HS-5 (cell line): ENCODE measurements around the gene NACC1.

Experiments used
- DNase-seq: peaks from one replicate; pipeline ENCODE4 v3.0.0-alpha.2; 2012; ENCODE audit warnings: low read depth

The NACC1 gene

DNA sequence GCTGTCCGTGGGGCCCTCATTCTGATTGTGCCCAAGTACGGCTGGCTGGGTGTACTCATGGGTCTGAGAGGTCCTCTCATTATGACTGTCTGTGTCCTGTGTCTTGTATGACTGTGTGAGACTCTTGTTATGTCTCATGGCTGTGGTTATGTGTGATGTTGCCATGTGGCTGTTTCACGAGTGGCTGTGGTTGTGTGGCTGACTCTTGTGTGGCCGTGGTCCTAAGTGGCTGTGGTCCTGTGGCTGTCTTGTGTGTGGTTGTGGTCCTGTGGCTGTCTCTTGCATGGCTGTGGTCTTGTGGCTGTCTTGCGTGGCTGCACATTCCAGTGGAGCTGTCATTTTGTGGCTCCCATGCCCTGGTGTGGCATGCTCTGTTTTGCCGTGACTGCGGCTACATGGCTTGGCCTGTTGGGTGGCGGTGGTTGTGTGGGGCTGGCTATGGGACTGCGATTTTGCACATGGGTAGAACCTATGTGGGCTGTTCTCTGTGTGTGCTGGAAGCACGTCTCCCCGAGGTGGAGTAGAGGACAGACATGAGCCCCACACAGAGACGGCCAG is 18.0 kb upstream of the NACC1 start:
- DNase-seq: no peak

DNA sequence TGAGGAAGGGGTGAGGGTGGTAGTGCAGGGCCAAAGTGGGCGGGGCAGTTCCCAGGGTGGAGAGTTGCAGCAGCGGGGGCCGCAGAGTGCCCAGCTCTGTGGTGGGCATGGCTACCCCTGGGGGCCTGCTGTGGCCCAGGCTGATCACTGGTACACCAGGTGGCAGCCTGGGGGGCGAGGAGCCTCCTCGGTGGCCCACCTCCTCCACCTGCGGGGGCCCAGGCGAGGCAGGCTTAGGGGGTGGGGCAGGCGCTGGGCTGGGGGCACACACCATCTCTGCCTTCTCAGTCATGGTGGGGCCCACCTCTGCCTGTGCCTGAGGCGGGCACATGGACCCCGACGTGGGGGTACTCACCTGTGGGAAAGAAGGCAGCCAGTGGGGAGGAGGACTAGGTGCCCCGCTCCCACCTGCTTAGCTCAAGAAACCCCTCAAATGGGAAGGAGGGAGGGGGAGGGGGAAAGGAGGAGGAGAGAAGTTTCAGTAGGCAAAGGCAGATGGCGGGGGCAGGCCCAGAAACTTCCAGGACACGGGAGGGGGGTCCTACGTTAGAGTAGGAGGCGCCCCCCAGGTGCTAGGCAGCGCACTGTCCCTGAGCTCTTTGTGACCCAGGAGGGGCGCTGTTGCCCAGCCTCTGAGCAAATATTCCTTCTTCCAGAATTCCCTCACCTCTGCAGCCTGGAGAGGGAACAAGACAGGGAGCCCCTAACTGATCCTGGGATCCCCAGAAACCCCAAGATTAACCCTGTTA is 17.0 kb upstream of the NACC1 start:
- DNase-seq: no peak

DNA sequence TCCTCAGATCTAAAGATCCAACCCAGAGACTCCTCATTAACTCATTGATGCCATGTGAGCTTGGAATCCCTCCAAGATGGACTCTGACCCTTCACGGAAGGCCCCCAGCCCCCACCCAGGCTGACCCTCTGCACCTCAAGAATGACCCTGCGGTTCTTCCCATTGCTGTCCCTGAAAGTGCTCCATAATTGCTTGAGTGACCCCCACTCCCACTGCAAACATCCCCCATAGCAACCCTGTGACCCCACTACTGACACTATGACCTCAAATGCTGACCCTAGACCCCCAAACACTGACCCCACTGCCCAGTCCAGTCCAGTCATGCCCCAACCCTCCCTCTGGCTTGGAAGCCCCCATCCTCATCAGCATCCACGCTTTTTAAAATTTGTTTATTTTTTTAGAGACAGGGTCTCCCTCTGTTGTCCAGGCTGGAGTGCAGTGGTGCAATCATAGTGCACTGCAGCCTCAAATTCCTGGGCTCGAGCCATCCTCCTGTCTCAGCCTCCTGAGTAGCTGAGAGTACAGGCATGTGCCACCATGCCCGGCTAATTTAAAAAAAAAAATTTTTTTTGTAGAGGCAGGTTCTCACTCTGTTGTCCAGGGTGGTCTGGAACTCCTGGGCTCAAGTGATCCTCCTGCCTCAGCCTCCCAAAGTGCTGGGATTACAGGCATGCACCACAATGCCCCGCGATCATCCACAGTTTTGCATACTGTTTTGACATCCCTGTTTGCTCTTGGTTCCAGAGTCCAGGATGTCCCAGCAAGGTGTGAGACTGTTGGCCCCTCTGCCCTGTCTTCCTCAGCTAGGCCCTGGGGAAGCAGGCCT is 16.3 kb upstream of the NACC1 start:
- DNase-seq: no peak

DNA sequence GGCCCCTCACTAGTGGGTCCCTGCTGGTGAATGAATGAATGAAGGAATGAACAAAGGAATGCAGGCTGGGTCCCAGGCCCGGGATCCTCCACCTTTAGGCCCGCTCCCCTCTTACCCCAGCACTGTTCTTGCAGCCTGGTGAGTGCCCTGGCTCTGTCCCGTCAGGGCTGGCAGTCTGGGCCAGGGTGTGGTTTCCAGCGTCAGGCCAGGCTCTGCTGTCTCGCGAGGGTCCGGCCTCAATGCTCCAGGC is 15.7 kb upstream of the NACC1 start:
- no peak for DNase-seq

DNA sequence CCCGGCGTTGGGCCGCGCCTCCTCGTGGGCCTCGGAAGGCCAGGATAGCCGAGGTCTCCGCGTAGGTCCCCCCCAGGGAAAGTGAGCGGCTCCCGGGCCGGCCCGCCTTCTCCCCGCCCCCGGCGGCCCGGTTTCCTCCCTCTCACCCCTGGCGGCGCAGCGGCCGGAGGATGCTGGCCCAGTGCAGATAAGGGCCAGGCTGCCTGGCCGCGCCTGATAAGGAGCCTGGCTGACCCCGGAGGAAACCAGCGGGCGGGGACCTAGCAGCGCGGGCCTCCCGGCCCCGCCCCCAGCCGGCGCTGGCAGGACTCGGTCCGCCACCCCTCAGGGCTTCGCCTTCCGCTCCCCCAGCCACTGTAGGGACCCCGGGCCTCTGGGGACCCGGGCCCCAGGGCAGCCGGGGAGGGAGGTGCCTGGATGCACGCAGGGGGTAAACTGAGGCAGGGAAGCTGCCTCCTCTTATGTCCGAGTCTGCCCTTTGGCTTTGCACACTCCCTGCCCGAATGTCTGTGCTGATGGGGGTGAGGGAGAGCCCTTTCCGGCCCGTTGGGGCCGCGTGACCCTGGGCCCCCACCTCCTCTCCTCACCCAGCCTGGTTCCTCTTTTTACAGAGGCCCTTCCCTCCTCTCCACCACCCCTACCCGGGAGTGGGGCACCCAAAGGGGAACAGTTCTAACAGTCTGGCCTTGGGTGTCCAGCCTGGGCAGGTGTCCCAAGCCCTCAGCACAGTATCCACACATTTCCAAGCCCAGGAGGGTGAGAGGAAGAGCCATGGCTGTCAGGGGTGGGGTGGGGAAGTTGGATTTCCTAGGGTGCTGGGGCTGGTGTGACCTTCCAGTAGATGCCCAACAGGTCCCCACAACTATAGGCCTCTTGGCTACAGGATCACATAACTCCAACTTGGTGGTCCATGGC is 15.1 kb upstream of the NACC1 start, which contains the start of gene LYL1:
LYL1 (minus strand) TSS at position 193 of the 915 bp plus-strand sequence. CDS start 1,687 bp downstream, outside the sequence.
- no peak for DNase-seq

DNA sequence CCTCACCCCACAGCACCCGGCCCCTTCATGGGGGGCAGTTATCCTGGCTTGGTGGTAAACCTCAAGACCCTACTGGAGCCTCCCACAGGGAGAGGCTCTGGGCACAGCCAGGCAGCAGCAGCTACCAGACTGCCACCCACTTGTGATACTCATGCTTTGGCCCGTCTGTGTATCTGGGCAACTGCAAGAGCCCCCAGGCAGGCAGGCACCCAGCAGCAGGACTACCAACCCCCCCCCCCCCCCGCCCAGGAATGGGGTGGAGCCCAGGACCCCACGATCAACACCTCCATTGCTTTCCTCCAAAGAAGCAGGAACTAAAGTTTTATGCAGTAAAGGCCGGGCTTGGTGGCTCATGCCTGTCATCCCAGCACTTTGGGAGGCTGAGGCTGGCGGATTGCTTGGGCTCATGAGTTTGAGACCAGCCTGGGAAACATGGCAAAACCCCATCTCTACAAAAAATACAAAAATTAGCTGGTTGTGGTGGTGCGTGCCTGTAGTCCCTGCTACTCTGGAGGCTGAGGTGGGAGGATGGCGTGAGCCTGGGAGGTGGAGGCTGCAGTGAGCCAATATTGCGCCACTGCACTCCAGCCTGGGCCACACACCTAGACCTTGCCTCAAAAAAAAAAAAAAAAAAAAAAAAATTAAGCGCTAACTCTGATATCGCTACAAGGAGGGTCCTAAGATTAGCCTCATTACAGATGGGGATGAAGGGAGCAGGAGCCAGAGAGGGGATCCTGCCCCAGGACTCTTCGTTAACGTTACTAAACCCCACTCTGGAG is 14.3 kb upstream of the NACC1 start:
- DNase-seq: no peak

DNA sequence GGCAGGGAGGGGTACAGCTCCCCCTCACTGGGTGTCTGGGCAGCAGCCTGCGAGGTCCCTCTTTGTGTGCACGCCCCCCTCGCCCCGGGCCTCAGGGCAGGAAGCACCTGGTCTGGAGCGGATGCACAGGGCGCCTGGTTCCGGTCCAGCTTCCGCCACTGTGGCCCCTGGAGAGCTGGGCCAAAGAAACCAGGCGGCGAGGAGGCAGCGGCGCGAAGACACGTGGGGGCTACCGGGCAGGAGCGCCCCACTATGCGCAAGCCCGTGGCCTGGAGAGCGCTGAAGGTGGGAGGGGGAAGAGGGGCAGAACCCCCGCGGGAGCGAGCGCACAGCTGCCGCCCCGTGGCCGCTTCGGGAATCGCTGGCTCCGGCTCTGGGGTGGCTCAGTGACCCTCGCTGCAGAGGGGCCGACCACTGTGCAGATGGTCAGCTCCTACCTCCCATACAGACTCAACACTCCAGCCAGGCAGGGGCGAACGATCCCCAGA is 13.7 kb upstream of the NACC1 start:
- no peak for DNase-seq

DNA sequence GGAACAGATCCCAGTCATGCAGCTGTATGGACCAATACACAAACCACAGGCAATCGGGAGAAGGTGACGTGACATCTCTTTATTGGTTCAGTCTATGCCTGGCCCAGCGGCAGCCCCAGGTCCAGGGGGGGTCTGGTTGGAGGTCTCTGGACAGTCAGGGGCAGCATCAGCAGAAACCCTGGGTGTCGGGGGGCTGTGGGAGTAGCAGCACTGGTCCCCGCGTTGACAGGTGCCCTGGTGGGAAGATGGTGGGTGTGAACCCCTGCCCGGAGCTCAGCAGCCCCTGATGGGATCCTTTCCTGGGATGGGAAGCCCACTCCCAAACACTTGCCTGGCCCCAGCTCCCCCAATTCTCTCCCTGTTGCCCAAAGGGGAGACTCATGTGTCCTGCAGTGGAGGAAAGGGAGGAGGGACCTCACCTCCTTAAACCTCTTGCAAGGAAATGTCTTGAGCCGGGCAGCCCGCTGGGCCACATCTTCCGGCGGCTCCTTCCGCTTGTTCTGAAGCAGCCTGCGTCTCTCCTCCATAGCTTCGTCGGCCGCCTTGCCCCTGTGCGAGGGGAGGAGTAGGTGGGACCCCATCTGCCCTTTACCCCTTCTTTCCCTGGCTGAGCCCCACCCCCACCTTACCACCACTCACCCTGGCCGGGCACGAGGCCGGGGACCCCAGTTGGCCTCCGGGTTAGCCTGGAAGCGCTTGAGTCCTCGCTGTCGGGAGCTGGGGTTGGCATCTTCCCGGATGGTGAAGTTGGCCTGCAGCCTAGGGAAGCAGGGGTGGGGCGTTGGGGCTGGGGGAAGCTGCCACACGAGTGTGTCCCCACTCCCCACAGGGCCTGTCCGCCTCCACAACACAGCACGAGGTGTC is 13.0 kb upstream of the NACC1 start:
- DNase-seq: no peak

DNA sequence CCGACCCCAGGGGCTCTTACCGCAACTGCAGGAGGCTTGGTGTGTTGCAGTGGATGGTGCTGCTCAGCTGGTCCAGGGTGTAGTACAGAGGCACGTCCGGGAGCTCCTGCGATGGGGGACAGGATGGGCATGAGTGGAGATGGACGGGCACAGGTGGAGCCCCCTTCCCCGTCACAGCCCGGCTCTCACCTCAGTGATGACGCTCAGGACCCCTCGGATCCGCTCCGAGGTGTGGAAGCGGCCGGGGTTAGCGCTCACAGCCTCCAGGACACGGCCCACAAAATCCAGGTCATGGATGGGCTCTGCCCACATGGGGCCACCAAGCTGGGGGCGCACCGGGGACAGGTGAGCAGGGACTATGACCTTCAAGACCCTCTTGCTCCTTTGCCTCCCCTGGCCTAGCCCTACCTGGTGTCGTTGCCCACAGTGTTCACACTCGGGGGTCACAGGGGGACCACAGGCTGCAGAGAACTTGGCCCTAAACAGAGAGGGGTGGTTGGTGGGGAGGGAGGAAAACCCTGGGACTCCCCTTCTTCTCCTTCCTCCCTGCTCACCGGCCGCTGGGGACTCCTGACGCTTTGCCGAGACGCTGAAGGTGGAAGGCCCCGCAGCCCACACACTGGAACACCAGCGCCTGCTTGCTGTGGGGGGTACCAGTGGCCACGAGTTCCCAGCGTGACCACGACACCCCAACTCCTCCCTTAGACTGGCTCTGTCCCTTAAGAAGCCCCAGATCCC is 8.5 kb upstream of the NACC1 start:
- DNase-seq: no peak

DNA sequence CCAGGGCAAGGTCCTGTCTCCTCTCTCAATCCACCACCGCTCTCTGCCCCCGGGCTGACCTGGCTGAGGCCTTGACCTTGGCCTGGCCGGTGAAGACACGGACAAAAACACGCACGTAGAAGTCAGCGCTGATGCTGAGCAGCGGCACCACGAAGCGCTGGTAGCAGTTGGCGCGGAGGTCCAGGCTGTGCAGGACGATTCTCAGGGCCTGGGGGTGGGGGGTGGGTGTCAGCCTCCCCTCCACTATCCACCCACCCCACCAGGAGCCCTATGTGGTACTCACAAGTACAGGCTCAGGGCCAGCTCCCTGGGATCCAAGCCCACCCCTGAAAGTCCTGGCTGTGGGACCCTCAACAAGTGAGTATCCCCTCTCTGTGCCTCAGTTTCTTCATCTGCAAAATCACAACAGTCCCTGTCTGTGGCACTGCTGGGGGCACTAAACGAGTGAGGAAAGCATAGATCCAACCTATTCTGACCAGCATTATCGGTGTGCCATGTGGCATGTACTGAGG is 7.9 kb upstream of the NACC1 start:
- no peak for DNase-seq

DNA sequence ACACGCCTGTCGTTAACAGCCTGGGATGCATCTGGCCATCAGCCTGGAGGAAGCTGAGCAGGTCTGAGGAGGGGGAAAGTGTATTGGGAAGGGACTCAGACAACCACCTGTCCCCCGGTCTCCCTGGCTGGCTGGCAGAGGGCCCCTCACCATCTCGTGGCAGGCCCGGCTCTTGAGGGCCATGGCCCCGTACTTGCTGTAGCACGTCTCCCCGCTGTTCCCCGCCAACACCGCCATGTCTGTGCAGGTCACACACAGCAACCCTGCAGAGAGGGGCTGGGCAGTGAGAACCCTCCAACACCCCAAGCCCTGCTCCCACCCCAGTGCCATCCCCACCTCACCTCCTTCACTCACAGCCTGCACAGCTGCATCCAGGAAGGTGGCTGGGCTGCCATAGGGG is 5.5 kb upstream of the NACC1 start:
- DNase-seq: no peak

DNA sequence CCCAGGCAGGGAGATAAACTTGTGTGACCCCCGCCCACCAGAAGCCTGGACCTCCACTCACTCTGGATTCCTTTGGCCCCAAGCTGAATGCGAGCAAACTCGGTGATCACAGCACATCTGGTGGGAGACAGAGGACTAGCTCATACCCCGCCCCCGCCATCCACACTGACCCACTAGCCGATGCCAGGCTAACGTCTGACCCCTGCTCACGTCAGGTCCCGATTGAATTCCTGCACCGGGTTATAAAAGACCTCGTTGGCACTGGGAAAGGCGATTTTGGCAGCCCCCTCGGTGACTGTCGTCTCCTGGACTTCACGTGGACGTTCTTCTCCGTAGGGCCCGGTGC is 2.2 kb upstream of the NACC1 start:
- DNase-seq: no peak

DNA sequence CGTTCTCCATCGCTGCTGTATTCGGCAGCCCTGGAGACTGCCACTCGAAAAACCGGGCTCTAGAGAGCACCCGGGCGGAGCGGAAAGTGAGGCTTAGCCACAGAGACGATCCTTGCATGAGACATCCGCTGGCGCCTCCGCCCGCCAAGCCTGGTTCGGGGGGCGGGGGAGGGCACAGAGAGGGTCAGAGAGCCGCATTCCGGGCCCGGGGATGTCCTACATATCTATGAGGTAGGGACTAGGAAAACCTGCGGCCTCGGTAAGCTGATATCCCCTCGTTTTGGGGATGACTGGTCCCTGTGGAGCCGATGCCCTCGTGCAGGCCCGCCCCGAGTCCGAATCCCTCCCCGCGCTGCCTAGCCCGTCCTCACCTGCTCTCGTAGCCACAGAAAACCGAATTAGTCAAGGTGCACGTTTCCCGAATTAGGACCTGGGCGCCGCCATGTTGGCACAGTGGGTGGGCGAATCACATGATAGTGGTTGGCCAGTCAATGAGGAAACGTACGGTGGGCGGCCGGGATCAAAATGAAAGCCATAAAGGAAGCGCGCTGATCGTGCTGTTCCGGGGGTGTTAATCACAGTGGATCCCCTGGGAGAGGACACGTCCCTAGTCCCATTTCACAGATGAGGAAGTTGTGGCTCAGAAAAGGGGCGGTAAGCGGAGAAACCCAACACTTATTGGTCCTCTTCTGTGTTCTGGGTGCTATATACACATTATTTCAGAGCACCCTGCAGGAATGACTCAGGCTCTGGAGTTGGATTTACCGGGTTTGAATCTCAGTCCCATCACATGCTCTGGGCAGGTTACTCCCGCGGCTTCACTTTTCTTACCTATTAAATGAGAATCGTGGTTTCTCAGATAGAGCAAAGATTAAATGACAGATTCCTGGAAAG is 1.5 kb upstream of the NACC1 start, which contains the start of gene TRMT1:
TRMT1 (minus strand) TSS at position 459 of the 894 bp plus-strand sequence; CDS start at position 118, 341 bp downstream.
- DNase-seq: peak; percentile 87

DNA sequence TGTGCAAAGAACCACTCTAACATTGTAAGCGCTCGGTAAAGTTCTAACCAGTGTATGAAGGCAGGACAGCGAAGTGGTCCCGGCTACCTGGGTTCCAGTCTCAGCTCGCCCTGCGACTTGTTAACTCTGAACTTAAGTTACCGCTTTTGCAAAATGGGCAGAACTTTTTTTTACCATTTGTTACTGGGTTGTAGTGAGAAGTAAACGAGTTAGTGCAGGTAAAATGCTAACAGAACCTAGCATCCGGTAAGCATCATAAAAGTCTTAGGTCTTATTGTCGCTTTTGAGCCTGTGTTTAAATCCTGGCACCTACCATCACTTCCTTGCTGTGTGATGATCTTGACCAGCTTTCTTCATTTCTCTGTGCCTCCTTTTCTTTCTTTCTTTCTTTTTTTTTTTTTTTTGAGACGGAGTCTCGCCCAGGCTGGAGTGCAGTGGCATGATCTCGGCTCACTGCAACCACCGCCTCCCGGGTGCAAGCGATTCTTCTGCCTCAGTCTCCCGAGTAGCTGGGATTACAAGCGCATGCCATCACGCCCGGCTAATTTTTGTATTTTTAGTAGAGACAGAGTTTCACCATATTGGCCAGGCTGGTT is 790 bp upstream of the NACC1 start:
- DNase-seq: no peak

DNA sequence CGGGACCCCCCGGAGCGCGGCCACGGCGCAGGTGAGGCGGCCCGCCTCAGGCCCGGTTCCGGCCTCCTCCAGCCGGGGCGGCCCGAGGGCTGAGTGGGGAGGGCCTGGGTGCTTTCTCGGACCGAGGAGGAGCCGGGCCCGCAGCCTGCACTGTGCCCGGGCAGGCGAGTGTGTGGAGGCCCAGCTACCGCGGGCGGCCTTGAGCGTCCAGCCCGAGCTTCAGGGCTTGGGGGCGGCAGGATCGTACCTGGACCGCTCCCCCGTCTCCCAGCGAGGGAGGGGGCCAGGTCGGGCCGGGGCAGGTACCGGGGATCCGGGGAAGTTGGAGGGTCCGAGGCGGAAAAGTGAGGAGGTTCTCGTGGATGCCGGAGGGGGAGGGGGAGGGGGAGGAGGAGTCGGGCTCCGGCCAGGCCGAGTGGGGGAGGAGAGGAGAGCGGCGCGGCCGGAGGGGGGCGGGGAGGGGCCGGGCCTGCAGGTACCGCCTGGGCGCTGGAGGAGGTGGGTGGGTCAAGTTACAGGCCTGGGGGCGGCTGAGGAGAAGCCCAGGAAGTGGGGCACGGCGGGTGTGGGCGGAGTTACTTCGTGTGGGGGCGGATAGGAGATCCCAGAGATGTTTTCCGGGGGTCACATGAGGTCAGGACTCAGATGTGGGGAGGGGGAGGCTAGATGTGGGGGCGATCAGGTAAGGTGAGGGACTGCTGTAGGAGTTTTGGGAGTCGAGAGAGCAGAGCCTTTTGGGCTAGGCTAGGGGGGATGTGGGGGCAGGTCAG is 545 bp downstream of the NACC1 start:
- no peak for DNase-seq

DNA sequence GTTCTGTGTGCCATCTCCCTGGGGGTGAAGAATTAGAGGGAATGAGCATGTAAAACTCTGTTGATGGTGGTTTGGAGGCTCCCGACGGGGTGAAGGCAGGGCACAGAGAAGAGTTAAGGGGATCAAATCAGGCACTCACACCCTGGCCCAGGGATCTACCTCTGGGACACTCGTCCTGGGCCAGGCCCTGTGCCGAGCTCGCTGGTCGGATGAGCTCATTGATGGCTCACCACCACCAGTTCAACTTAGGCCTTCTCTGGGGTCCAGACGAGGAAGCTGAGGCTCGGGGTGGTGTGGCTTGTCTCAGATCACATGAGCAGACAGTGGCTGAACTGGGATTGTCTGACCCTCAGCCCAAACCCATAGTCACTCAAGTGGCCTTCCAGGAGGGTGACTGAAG is 1.6 kb downstream of the NACC1 start:
- DNase-seq: no peak

DNA sequence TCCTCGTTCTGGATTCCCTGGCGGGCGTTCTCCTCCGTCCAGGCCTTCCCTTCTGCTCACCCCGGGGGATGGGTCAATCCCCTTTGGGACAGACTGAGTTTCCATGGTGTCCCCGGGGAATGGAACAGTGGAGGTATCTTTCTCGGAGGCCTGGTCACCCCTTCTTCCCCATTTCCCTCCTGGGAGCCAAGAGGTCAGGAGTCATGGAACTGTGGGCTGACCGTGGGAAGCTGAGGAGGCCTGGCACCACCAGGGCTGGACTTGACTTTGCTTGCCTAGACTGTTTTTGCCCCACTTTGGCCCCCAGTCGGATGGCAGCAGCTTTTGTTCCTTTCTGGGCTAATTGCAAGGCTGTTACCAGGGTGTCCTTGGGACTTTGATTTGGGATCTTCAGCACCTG is 2.0 kb downstream of the NACC1 start:
- DNase-seq: no peak
